ENCODE measurements around the gene PRR14.

PRR14 gene

DNA sequence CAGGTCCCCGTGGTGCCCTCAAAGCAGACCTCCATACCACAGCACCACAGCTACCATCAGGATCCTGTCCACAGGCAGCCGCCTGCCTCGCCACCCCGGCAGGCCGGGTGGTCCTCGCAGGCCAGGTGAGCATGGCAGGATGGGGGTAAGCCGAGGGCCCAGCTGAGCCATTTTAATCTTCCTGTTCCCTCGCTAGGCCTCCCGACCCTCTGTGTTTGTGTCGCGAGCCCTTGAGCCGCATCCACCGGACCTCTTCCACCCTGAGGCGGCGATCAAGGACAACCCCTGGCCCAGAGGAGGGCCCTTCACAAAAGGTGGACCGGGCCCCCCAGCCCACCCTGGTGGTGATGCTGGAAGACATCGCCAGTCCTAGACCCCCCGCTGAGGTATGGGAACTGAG, 2.0 kb downstream of the PRR14 start:
- no peaks in the 10 kb centered on the region for H3K4me1 ChIP-seq (ENCODE audit: control insufficient read depth, insufficient read depth, low read length)
- TF ChIP-seq ZNF658 (tag by site-specific recombination; IDR thresholded peaks at IDR 0.05): no peak
- no peak for TF ChIP-seq GFI1B (tag by site-specific recombination; IDR thresholded peaks at IDR 0.05)
- no peak for TF ChIP-seq ZNF239 (tag by site-specific recombination; IDR thresholded peaks at IDR 0.05)
- no peak for TF ChIP-seq FEZF1 (tag by site-specific recombination; IDR thresholded peaks at IDR 0.05)
- TF ChIP-seq EGR2 (tag by site-specific recombination; IDR thresholded peaks at IDR 0.05; ENCODE audit: low read depth): no peak
- H3K27ac ChIP-seq (ENCODE audit: extremely low read depth, low read depth, low read length): no peak overlapping the region
- CTCF ChIA-PET: interaction anchor here (0.6 to 0.7 kb wide), 2 partner anchors 19 to 577 kb away, joined by 3 to 6 read pairs; partner anchors contain the start of gene PPP4C
- peaks cover 18 to 52% of the 10 kb centered on the region in 2 experiments; a peak in 2 of 3 replicates for H3K36me3 ChIP-seq (ENCODE audit: control insufficient read depth in 2 of 2, insufficient read depth in 1 of 2, low read length in 2 of 2)
- H3K4me3 ChIP-seq (ENCODE audit: low read depth, low read length): no peak overlapping the region
- POLR2A ChIA-PET: interaction anchor here (1.0 kb wide), 1 partner anchor 19 kb away, joined by 4 read pairs; no protein-coding TSS in a partner anchor
- no peaks in the 10 kb centered on the region for H3K9me3 ChIP-seq (ENCODE audit: control insufficient read depth, insufficient read depth, low read depth, low read length)

- Histone ChIP-seq H3K36me3 (ENCODE audit: control insufficient read depth in 2 of 2, insufficient read depth in 1 of 2, low read length in 2 of 2) (peaks cover 18 to 52% of the 10 kb centered on the region in 2 experiments; a peak in 2 of 3 replicates), H3K4me3 (ENCODE audit: low read depth, low read length) (no peak overlapping the region), H3K27ac (ENCODE audit: extremely low read depth, low read depth, low read length) (no peak overlapping the region), H3K4me1 (ENCODE audit: control insufficient read depth, insufficient read depth, low read length) (no peaks in the 10 kb centered on the region), H3K9me3 (ENCODE audit: control insufficient read depth, insufficient read depth, low read depth, low read length) (no peaks in the 10 kb centered on the region)
- ChIA-PET CTCF (no interaction called here), POLR2A (interaction anchor here (1.4 kb wide), 1 partner anchor 10 kb away, joined by 3 read pairs; no protein-coding TSS in a partner anchor)
- TF ChIP-seq ZNF670 (tag by site-specific recombination; IDR thresholded peaks at IDR 0.05; ENCODE audit: low read depth) (no peak), ZNF707 (tag by site-specific recombination; IDR thresholded peaks at IDR 0.05) (no peak), ZFP3 (tag by site-specific recombination; IDR thresholded peaks at IDR 0.05; ENCODE audit: low read depth) (no peak), OVOL3 (tag by site-specific recombination; IDR thresholded peaks at IDR 0.05) (no peak), KLF10 (tag by site-specific recombination; IDR thresholded peaks at IDR 0.05) (no peak), ZNF677 (tag by site-specific recombination; IDR thresholded peaks at IDR 0.05) (no peak)
- TF ChIP-seq, protein P1, sequence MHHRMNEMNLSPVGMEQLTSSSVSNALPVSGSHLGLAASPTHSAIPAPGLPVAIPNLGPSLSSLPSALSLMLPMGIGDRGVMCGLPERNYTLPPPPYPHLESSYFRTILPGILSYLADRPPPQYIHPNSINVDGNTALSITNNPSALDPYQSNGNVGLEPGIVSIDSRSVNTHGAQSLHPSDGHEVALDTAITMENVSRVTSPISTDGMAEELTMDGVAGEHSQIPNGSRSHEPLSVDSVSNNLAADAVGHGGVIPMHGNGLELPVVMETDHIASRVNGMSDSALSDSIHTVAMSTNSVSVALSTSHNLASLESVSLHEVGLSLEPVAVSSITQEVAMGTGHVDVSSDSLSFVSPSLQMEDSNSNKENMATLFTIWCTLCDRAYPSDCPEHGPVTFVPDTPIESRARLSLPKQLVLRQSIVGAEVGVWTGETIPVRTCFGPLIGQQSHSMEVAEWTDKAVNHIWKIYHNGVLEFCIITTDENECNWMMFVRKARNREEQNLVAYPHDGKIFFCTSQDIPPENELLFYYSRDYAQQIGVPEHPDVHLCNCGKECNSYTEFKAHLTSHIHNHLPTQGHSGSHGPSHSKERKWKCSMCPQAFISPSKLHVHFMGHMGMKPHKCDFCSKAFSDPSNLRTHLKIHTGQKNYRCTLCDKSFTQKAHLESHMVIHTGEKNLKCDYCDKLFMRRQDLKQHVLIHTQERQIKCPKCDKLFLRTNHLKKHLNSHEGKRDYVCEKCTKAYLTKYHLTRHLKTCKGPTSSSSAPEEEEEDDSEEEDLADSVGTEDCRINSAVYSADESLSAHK (tag by site-specific recombination; IDR thresholded peaks at IDR 0.05): no peak
Observed at GRCh38 chr16:30654856-30655255, 4.1 kb downstream of the PRR14 start.

DNA sequence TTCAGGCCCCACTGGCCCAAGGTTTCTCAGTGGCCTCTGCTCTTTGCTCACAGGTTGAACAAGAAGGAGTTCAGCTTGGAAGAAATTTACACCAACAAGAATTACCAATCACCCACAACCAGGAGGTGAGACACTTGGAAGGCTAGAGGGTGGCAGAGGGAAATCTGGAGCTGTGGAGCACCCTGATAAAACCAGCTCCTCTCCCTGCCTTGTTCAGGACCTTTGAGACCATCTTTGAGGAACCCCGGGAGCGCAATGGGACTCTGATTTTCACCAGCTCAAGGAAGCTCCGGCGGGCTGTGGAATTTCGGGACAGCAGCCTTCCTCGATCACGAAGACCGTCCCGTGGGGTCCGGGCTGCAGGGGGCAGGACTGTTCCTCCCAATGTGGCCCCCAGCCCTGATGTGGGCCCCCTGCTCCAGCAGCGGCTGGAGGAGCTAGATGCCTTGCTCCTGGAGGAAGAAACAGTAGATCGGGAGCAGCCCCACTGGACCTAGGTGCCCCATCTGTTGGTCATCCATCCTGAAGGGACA, 5.1 kb downstream of the PRR14 start:
- no peak for TF ChIP-seq ZNF292 (tag by site-specific recombination; IDR thresholded peaks at IDR 0.05; ENCODE audit: borderline replicate concordance, low read depth)
- peak; percentile 35; the same call in 1 of the 2 replicates for TF ChIP-seq GLIS2 (tag by site-specific recombination; IDR thresholded peaks at IDR 0.05)
- TF ChIP-seq SP2 (tag by site-specific recombination; IDR thresholded peaks at IDR 0.05): no peak
- no peak for TF ChIP-seq ZNF24 (tag by site-specific recombination; IDR thresholded peaks at IDR 0.05)
- no peak for TF ChIP-seq PATZ1 (tag by site-specific recombination; IDR thresholded peaks at IDR 0.05)
- TF ChIP-seq ZNF239 (tag by site-specific recombination; IDR thresholded peaks at IDR 0.05): peak; percentile 93; the same call in 1 of the 2 replicates
- TF ChIP-seq, protein P2, sequence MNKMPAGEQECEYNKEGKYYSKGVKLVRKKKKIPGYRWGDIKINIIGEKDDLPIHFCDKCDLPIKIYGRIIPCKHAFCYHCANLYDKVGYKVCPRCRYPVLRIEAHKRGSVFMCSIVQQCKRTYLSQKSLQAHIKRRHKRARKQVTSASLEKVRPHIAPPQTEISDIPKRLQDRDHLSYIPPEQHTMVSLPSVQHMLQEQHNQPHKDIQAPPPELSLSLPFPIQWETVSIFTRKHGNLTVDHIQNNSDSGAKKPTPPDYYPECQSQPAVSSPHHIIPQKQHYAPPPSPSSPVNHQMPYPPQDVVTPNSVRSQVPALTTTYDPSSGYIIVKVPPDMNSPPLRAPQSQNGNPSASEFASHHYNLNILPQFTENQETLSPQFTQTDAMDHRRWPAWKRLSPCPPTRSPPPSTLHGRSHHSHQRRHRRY (tag by site-specific recombination; IDR thresholded peaks at IDR 0.05): no peak
- no peak for TF ChIP-seq ZNF302 (tag by site-specific recombination; IDR thresholded peaks at IDR 0.05; ENCODE audit: low read depth)
- TF ChIP-seq KLF8 (tag by site-specific recombination; IDR thresholded peaks at IDR 0.05): no peak
- Histone ChIP-seq H3K4me3 (ENCODE audit: low read depth, low read length) (no peak overlapping the region), H3K36me3 (ENCODE audit: control insufficient read depth in 2 of 2, insufficient read depth in 1 of 2, low read length in 2 of 2) (peaks cover 22 to 58% of the 10 kb centered on the region in 2 experiments; a peak in 2 of 3 replicates), H3K9me3 (ENCODE audit: control insufficient read depth, insufficient read depth, low read depth, low read length) (no peaks in the 10 kb centered on the region), H3K4me1 (ENCODE audit: control insufficient read depth, insufficient read depth, low read length) (peaks cover 7% of the 10 kb centered on the region), H3K27ac (ENCODE audit: extremely low read depth, low read depth, low read length) (no peak overlapping the region)
- ChIA-PET CTCF (interaction anchor here (0.7 to 1.2 kb wide), 4 partner anchors 24 to 121 kb away, joined by 3 read pairs; partner anchors contain the start of gene ZNF747), POLR2A (interaction anchor here (0.6 to 1.4 kb wide), 4 partner anchors 11 to 568 kb away, joined by 3 to 4 read pairs (median 3); no protein-coding TSS in a partner anchor)
